ENCODE results near the gene TMEM120B.
A peak's percentile ranks its signal among the peaks of the same experiment; 100 is the strongest.

The TMEM120B gene

GRCh38 chr12:121799842-121800693 is 87.5 kb downstream of the TMEM120B start:
- TF ChIP-seq CTCF (IDR thresholded peaks at IDR 0.05; ENCODE audit: low read depth, low read length, missing control alignments), result no peak
- peak overlapping the region; percentile 63 for H3K4me3 ChIP-seq (replicated peaks; ENCODE audit: low read depth, low read length)
- no peak for DNase-seq (ENCODE audit: extremely low read depth, low read depth)

DNA sequence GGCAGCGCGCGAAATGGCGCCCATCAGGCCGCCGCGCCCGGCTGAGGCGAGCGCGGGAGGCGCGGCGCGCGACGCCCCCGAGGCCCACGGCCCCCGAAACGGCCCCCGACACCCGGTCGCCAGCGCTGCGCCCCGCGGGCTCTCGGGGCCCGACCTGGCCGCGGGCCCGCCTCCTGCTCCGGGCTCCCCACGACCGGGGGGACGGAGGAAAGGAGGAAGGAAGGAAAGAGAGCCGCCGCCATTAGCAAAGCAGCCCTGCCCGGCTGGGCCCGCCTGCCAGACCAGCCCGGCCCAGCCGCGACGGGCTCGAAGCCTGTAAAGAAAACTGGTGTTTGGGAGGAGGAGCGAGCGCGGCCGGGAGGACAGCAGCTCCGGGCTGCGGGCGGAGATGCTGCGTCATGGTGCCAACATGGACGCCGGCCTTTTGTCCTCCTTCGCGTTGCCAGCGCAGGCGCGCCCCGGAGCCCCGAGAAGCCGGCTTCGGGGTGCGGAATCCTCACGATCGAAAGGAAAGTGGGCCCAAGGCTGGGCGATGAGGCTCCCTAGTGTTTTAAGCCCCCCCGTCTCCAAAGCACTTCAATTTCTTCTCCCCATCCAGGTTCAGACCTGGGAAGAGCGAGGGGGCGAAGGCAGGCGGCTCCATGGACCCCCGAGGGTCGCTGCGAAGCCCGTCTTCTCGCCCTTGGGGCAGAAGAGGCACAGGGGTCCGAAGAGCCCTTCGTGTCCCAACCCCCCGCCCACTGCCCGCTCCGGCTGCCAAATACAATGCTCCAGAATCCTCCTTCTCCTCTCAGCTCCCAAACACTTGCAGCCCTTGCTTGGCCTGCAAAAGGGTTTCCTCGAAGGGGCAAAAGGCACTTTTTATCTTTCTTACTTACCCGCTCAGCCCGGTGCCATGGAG is 88.4 kb downstream of the TMEM120B start:
- DNase-seq (ENCODE audit: extremely low read depth, low read depth), result no peak
- no peak for TF ChIP-seq CTCF (IDR thresholded peaks at IDR 0.05; ENCODE audit: low read depth, low read length, missing control alignments)

GRCh38 chr12:121801595-121802484 is 89.3 kb downstream of the TMEM120B start:
- TF ChIP-seq CTCF (IDR thresholded peaks at IDR 0.05; ENCODE audit: low read depth, low read length, missing control alignments), result no peak
- H3K4me3 ChIP-seq (replicated peaks; ENCODE audit: low read depth, low read length), result peak overlapping the region; percentile 63
- no peak for DNase-seq (ENCODE audit: extremely low read depth, low read depth)

More for the DNA sequence above, 88.4 kb downstream of the TMEM120B start:
- H3K4me3 ChIP-seq (replicated peaks; ENCODE audit: low read depth, low read length), result peak overlapping the region; percentile 63

- peak overlapping the region; percentile 63 for H3K4me3 ChIP-seq (replicated peaks; ENCODE audit: low read depth, low read length)
- no peak for TF ChIP-seq CTCF (IDR thresholded peaks at IDR 0.05; ENCODE audit: low read depth, low read length, missing control alignments)
- no peak for DNase-seq (ENCODE audit: extremely low read depth, low read depth)
These were observed 89.9 kb downstream of the TMEM120B start for GRCh38 chr12:121802485-121802842.

DNA sequence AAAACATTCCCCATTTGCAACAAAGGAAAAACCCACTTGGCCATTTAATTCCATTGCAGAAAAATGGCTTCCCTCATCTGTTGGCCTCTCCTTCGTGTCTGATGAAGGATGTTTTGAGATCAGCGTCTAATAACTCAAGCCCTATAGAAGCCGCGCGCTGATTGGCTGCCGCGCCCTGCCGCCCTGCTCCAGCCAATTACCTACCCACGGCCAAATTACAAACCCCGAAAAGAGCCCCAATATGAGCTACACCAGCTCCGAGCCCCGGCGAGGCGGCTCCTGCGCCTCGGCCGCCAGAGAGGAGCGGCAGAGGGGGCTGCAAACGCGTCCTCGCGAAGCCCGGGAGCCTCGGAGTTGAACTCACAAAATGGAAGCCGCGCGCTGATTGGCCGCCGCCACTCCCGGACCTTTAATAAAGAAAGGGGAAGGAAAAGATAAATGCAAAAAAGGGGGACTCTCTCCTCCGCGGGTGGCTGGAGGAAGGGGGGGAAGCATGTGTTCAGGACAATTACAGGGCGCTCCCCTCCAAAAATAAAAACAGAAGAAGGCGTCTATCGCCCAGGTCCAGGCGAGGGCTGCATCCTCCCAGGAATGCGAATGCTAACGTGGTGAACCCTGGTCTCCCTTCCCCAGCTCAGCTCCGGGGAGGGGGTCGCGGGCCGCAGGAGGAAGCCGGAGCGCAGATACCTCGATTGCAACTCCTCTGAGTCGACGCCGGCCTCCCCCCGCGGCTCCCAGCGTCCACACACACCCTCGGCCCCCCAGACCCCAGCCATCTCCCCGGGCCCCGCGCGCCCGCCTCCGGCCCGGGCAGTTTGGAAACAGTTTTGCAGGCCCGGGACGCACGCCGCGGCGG is 90.5 kb downstream of the TMEM120B start:
- TF ChIP-seq CTCF (IDR thresholded peaks at IDR 0.05; ENCODE audit: low read depth, low read length, missing control alignments), result no peak
- H3K4me3 ChIP-seq (replicated peaks; ENCODE audit: low read depth, low read length), result peak overlapping the region; percentile 63
- DNase-seq (ENCODE audit: extremely low read depth, low read depth), result peak; percentile 95

Measured in HFF-Myc (cell line).